Measurements from ENCODE around the gene NPAS3. TPM values are rescaled to one million over a fixed set of nuclear protein-coding genes. Genes with fewer than 3 reads are reported as not detected.

NPAS3 gene
- total RNA-seq, 1 donor from 2014 or later, result 2.4 TPM

DNA sequence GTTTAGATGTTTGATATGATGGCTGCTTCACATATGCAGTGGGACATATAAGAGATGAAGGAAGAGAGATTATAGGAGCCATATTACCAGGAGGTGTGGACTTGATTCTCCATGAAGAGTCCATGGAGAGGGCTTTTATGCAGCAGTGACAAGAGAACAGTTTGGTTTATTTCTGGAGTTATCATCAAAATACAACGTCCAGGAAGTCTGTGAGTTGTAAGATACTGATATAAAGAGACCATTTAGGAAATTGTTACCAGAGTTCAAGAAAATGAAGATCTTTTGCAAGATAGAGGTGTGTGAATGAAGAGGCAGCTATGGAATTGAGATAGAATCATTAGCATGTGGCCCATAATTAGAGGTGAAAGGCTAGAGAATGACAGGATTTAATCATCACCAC, 431.7 kb downstream of the NPAS3 start:
- TF ChIP-seq, protein P1, sequence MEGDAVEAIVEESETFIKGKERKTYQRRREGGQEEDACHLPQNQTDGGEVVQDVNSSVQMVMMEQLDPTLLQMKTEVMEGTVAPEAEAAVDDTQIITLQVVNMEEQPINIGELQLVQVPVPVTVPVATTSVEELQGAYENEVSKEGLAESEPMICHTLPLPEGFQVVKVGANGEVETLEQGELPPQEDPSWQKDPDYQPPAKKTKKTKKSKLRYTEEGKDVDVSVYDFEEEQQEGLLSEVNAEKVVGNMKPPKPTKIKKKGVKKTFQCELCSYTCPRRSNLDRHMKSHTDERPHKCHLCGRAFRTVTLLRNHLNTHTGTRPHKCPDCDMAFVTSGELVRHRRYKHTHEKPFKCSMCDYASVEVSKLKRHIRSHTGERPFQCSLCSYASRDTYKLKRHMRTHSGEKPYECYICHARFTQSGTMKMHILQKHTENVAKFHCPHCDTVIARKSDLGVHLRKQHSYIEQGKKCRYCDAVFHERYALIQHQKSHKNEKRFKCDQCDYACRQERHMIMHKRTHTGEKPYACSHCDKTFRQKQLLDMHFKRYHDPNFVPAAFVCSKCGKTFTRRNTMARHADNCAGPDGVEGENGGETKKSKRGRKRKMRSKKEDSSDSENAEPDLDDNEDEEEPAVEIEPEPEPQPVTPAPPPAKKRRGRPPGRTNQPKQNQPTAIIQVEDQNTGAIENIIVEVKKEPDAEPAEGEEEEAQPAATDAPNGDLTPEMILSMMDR (IDR thresholded peaks at IDR 0.05), result no peak
- no peaks in the 10 kb centered on the region for H3K4me1 Mint-ChIP-seq (ENCODE audit: unreplicated experiment)
- no peak overlapping the region for H3K27ac Mint-ChIP-seq (ENCODE audit: unreplicated experiment)
- H3K27me3 Mint-ChIP-seq (ENCODE audit: unreplicated experiment), result peaks cover 7% of the 10 kb centered on the region
- H3K9me3 Mint-ChIP-seq (ENCODE audit: unreplicated experiment), result no peaks in the 10 kb centered on the region
- H3K36me3 Mint-ChIP-seq (ENCODE audit: unreplicated experiment), result no peaks in the 10 kb centered on the region
- H3K4me3 Mint-ChIP-seq (ENCODE audit: unreplicated experiment), result no peak overlapping the region
- no peak for DNase-seq (ENCODE audit: extremely low spot score, unreplicated experiment)

DNA sequence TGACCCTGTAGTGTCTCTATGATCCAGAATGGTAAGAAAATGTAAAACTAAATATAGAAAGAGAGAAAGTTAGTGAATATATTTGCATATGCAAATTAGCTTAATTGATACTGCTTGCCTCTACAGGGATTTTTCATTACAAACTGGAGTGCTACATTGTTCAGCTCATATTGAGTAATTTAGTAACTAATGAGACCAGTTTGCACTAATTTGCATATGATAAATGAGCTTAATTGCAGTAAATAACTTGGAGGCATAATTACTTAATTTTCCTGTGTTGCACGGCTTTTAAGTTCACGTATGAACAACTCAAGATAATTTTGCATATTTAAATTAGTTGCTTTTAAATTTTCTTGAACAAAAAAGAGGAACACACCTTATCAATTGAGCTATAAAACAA, 436.5 kb downstream of the NPAS3 start:
- H3K27me3 Mint-ChIP-seq (ENCODE audit: unreplicated experiment), result peaks cover 3% of the 10 kb centered on the region
- TF ChIP-seq, protein P1 (IDR thresholded peaks at IDR 0.05), result no peak

DNA sequence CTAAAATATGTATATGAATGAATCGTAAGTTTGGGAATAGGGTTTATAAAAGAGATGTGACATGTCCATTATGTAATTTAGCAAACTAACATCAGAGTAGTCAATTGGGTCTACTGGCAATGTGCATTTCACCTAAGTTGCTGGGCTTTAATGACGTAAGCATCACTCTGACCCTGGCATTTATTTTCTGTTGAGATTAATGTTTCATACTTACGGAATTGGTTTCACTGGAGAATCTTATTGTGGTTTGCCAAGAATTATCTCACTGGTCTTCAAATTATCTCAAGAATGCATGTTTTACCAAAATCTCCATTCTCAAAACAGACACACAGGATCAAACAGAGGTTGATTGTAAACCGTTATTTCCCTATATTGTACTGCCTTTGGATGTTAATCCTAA, 437.1 kb downstream of the NPAS3 start:
- Mint-ChIP-seq H3K4me1 (ENCODE audit: unreplicated experiment) (no peaks in the 10 kb centered on the region), H3K27me3 (ENCODE audit: unreplicated experiment) (peaks cover 3% of the 10 kb centered on the region), H3K36me3 (ENCODE audit: unreplicated experiment) (no peaks in the 10 kb centered on the region), H3K9me3 (ENCODE audit: unreplicated experiment) (no peaks in the 10 kb centered on the region), H3K27ac (ENCODE audit: unreplicated experiment) (no peak overlapping the region), H3K4me3 (ENCODE audit: unreplicated experiment) (no peak overlapping the region)
- no peak for DNase-seq (ENCODE audit: extremely low spot score, unreplicated experiment)
- TF ChIP-seq, protein P1 (IDR thresholded peaks at IDR 0.05), result no peak

More for the DNA sequence above, 436.5 kb downstream of the NPAS3 start:
- Mint-ChIP-seq H3K27ac (ENCODE audit: unreplicated experiment) (no peak overlapping the region), H3K4me3 (ENCODE audit: unreplicated experiment) (no peak overlapping the region), H3K9me3 (ENCODE audit: unreplicated experiment) (no peaks in the 10 kb centered on the region), H3K4me1 (ENCODE audit: unreplicated experiment) (no peaks in the 10 kb centered on the region), H3K36me3 (ENCODE audit: unreplicated experiment) (no peaks in the 10 kb centered on the region)
- no peak for DNase-seq (ENCODE audit: extremely low spot score, unreplicated experiment)

- Mint-ChIP-seq H3K9me3 (ENCODE audit: unreplicated experiment) (no peaks in the 10 kb centered on the region), H3K4me3 (ENCODE audit: unreplicated experiment) (no peak overlapping the region), H3K4me1 (ENCODE audit: unreplicated experiment) (peaks cover 4% of the 10 kb centered on the region), H3K27me3 (ENCODE audit: unreplicated experiment) (peaks cover 3% of the 10 kb centered on the region), H3K27ac (ENCODE audit: unreplicated experiment) (no peak overlapping the region), H3K36me3 (ENCODE audit: unreplicated experiment) (no peaks in the 10 kb centered on the region)
- TF ChIP-seq, protein P1 (IDR thresholded peaks at IDR 0.05), result no peak
- no peak for DNase-seq (ENCODE audit: extremely low spot score, unreplicated experiment)
These were observed 437.8 kb downstream of the NPAS3 start for GRCh38 chr14:33376510-33376909.

DNA sequence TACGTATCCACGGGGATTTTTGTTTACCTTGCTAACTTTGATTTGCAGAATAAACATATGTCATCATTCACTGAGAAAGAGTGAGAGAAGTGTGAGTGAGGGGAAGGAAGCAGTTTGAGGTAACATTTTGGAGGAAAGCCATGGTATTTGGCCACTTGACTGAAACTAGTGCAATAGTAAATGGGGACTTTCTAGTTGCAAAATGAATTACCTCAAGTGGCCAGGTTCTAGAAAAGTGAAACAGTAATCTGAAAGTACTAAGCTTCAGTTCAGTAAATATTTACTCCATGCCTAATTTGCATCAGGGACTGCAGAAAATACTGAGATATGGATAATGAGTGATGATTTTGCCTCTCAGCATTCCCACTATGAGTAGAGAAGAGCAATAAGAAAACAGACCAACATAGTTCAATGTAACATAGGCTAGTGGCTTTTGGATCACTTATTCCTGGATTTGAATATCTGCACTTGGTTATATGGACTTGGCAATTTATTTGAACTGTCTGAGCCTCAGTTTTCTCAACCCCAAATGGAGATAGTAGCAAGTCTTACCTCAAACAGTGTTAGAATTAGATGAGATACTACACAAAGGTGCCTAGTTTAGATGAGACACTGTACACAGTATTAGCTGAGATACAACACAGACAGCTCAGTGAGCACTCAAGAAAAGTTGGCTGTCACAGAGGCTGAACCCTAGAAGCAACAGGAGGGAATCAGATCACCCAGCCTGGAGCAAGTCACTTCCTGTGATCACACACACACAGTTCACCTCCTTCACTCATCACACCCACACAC, 439.1 kb downstream of the NPAS3 start:
- Mint-ChIP-seq H3K9me3 (ENCODE audit: unreplicated experiment) (no peaks in the 10 kb centered on the region), H3K36me3 (ENCODE audit: unreplicated experiment) (no peaks in the 10 kb centered on the region), H3K27ac (ENCODE audit: unreplicated experiment) (no peak overlapping the region), H3K4me3 (ENCODE audit: unreplicated experiment) (no peak overlapping the region), H3K27me3 (ENCODE audit: unreplicated experiment) (peaks cover 3% of the 10 kb centered on the region), H3K4me1 (ENCODE audit: unreplicated experiment) (peaks cover 11% of the 10 kb centered on the region)
- no peak for DNase-seq (ENCODE audit: extremely low spot score, unreplicated experiment)
- TF ChIP-seq, protein P1 (IDR thresholded peaks at IDR 0.05), result no peak
